Esophagus muscularis mucosa (tissue), 4 donors: ENCODE data around the gene PIGU.

Experiments used
- CTCF ChIP-seq, 3 experiments: fragments of 200-600 bp in 2 of 3; fragments of 450-650 bp in 1 of 3; sonication (generic) in 2 of 3; IDR thresholded peaks; one replicate each; pipeline ENCODE4 v1.5.1; 2017 to 2019; ENCODE audit warnings: antibody characterized with exemption in 3 of 3, mild to moderate bottlenecking in 2 of 3, moderate library complexity in 1 of 3
- EP300 ChIP-seq: sonication (generic); formaldehyde crosslinking; IDR thresholded peaks from one replicate; pipeline ENCODE4 v1.6.1; 2017; ENCODE audit warnings: antibody characterized with exemption
- POLR2A ChIP-seq: fragments of 450-650 bp; IDR thresholded peaks from one replicate; pipeline ENCODE4 v1.6.1; 2017; ENCODE audit warnings: antibody characterized with exemption, moderate library complexity, mild to moderate bottlenecking, low read depth
- POLR2AphosphoS5 ChIP-seq, 2 donors: sonication (generic); formaldehyde crosslinking; IDR thresholded peaks; one replicate each; pipeline ENCODE4 v1.6.1; 2017; ENCODE audit warnings: antibody characterized with exemption in 2 of 2

- TF ChIP-seq POLR2AphosphoS5 (IDR thresholded peaks at IDR 0.05): no peak
- TF ChIP-seq POLR2A: no peak
- no peak for TF ChIP-seq EP300
- TF ChIP-seq CTCF (IDR thresholded peaks at IDR 0.05): no peak
Measured at GRCh38 chr20:34621383-34622367, 55.2 kb downstream of the PIGU start.
